HG03378 (cell line): ENCODE data around the gene ADARB2.
A peak's percentile ranks its signal among the peaks of the same experiment; 100 is the strongest.
"Not testable (repeated sequence)": the region's sequence is repeated elsewhere in the genome, so short reads cannot be mapped to it uniquely, and the experiment has no call there.

Source experiments
- ATAC-seq: cut with Tn5 transposase; IDR thresholded peaks from one replicate; pipeline ENCODE4 v1.9.1; 2021; ENCODE audit warnings: mild to moderate bottlenecking, moderate library complexity; ENCODE audit not compliant: unreplicated experiment

ADARB2 gene

DNA sequence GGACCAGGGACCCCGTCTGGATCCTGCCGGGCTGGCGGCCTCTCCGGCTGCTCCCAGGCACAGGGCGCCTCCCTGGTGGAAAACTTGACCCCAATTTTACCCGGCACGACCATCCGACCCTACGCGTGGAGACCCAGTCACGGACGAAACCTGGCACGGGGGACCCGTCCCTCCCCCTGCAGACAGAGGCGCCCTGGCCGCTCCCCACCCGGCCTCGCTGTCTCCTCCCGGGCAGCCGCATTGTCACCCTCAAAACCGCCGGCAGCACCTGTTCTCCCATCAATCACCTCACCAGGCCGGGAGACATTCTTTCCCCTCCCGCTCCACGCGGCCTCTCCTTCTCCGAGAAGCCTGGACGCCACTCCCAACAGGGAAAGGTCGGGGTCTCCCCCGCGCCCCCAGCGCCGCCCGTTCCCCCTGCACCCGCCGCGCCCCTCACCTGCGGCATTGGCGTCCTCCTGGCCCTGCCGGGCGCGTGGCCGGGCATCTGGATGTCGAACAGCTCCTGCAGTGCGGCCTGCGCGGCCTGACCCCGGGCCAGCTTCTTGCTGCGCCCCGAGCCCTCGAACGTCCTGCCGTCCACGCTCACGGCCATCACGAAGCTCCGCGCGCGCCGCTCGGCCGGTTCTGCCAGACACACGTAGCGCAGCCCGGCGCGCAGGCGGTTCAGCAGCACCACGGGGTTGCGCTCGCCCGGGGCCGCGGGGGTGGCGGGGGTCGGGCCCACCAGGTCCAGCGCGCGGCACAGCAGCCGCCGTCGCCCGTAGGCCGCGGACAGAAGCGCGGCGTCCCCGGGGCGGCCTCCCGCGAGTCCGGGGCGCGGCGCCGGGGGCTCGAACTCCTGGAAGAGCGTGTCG, 374.5 kb downstream of the ADARB2 start:
- no peak for ATAC-seq

DNA sequence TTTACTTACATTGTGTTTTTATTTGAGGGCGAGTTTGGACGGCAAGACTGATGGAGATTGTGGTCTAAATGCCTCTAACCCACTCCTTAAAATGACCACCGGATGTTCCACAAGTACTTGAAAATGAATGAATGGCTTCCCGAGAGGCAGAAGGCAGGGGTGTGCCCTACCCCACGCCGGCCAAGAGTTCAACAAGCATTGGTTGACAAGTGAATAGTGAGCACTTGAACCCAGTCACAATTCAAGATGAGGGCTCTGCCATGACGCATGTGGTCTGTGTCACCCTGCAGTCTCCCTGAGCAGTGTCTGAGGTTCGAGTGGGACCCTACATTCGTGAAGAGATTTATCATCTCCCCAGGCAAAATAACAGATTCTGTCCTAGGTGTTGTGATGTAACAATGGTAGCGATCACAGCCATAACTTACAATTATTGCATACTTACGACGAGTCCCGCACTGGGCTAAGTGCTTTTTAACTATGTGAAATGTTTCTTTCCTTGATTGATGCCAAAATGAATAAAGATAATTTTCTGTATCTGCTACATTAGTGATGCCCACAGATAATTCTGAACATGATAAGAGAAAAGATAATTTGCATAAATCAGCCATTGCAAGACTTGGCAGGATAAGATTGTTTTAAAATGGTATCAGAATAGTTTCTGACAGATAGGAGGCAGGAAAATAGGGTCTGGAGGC, 375.8 kb downstream of the ADARB2 start:
- ATAC-seq = no peak

DNA sequence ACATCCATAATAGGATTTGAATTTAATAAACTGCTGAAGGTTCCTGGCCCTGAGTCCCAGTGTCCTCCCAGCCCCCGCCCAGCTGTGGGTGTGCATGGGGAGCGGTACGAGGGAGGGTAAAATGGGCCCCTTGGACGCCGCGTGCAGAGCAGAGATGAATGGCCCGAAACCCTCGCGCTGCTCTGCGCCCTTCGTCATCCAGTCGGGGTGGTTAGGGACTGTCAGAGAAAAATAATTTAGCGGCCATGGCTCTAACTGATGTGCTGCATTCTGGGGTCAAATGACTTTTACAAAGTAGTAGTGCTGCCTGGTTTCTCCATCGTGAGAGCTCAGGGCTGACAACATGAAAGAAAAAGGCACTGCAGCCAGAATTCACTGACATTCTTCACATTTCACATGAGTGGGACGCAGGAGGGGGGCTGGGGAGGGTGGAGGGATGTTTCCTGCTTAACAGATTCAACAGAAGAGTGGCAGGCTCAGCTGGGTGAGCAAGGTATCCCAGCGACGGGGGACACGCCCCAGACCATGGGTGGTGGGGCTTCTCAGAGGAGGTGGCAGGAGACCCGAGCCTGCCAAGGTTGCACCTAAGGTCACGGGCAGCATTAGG, 376.7 kb downstream of the ADARB2 start:
- no peak for ATAC-seq

DNA sequence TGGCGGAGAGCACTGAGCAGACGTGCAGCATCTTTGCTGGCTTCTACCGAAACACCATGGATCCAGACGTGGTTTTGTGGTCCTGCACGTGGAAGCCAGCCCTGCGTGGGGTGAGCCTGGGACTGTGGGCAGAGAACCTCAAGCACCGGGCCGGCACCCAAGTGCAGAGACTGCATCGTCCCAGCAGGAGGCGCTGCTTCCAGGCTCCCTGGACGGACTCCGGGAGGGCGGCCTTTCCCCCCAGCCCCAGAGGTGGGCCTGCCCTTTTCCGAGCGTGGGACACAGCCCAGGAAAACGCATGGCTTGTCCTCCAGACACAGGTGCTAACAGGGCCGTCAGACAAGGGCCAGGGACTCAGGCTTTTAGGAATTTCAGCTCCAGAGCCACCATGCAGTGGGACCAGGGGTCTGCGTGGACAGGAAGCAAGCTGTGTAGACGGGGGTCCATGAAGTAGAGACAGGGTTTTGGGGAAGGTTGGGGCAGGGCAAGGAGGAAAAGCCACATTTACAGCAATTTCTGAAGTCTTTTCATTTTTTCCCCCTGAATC, 377.2 kb downstream of the ADARB2 start:
- ATAC-seq = no peak

DNA sequence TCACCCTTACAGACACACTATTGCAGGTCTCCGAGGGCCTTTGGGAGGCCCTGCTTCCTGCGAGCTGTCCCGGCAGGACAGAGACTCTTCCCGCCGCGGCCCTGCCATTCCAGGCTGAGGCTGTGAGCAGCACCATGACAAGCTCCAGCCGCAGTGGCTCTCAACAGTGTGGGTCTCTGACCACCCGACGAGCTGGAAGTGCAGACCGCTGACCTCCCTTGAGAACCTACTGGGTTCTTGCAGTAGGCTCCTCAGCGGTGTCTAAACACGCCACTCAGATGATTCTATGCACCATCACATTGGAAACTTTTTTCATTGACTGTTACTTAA, 377.7 kb downstream of the ADARB2 start:
- no peak for ATAC-seq

DNA sequence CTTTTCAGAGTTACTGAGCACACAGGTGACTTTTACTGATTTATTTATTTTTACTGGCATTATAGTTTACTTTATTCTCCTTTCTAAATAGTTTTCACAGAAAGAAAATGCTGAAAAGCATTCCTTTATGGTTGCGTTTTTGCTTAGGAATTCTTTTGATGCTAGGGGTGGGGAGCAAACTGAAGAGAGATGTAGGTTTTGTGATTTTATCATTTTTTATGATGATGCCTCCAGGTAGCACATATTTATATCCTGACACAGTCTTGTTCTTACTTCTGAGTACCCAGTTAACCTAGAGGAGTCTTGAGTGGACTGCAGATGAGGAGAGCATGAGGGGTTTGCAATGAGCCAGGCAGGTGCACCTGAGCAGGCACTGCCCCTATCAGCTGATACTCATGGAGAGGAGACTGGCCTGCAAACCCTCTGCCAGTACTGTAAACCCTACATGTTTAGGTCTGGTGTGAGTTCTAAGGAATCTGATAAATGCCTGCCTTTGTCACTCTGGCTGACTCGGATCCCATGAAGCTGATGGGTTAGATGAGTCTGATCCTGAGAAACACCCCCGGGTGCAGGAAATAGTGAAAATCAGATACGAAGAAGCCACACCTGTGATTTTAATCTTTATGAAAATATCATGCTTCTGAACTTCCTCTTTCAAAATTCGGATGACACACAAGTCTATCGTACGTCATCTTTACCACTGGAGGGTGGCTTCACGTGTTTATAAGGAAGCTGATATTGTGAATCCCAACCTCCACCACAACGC, 378.3 kb downstream of the ADARB2 start:
- peak; percentile 50 for ATAC-seq

DNA sequence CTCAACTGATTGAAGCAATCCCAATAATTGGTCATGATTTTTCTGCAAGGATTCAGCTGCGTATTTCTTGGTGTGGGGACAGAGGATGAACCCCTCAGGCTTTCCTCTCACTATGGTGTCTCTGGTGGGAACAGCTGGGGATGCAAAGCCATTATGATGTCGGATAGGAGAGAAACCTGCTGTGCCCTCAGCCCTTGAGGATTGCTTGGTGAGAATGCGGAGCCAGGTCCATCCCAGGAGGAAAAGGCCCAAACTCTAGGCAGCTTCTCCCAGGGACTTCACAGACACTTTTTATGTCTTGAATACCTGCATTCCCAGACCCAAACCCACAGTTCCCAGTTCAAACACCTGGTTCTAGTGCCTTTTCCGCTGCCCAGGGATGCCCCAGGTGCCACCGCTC, 379.2 kb downstream of the ADARB2 start:
- ATAC-seq = no peak

DNA sequence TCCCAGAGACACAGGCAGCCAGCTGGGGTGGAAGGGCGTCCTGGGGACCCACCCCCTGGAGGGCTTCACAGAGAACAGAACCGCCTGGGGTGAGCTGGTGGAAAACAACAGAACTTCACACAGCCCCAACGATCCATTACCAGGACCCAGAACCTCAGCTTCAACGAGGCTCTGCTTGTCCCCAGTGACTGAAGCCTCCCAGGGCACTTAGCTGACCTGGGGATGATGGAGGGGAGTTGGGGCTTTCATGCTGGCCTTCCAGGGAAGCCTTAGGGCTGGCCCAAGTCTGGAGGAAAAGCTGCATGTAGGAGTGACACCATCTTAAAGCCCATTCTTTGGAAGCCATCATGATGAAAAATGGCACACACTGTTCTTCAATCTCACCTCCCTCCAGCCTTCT, 381.0 kb downstream of the ADARB2 start:
- no peak for ATAC-seq

DNA sequence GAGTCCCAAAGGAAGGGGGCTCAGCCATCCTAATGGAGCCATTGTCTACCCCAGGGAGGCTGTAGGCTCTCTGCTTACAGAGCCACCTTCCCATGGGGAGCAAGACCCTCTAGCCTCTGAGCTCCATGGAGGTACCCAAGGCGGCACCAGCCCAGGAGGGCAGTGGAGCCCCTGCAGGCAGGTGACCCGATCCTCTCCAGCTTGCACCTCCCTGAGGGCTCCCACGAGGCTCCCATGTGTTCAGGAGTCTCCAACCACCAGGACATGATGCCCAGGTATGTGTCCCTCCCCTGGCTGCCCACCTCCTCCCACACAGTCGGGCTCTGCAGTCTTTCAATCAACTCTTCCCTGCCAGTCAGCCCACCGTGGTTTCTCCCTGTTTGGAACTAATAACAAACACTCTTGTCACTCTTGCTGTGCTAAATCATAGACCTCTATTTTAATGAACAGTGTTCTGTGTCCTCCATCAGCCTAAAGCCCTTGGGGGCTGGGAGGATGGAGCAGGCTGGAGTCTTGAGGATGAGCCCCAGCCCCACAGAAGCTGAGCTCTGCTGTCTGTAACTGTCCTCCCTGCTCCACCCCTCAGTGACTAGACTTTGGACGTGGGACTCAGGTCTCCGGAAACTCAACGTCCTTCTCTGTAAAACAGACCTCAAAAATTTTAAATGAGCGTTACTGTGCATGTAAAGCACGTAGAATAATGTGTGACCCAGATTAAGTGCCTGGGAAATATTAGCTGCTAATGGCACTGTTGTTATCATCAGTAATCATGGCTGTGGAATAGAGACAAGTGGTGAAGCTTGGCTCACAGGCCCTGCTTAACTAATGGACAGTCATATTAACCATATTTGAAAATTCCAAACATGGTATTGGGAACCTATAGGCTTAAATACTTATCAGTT, 382.3 kb downstream of the ADARB2 start:
- ATAC-seq = no peak

DNA sequence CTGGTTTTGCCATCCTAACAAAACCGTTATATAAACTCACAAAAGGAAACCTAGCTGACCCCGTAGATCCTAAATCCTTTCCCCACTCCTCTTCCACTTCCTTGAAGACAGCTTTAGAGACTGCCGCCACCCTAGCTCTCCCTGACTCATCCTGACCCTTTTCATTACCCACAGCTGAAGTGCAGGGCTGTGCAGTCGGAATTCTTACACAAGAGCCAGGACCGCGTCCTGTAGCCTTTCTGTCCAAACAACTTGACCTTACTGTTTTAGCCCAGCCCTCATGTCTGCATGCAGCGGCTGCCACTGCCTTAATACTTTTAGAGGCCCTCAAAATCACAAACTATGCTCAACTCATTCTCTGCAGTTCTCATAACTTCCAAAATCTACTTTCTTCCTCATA, 385.0 kb downstream of the ADARB2 start:
- not testable (repeated sequence) for ATAC-seq

DNA sequence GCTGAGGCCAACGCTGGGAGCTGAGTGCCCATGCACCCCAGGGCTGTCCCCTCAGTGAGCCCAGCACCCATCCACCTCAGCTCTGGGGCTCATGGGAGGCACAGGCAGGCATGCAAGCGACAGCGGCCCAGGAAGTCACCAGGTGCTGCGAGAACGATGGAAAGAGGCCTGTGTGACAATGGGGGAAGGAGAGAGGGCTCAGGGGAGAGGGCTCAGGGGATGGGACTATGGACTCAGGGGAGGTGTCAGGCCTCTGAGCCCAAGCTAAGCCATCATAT, 388.6 kb downstream of the ADARB2 start:
- no peak for ATAC-seq

DNA sequence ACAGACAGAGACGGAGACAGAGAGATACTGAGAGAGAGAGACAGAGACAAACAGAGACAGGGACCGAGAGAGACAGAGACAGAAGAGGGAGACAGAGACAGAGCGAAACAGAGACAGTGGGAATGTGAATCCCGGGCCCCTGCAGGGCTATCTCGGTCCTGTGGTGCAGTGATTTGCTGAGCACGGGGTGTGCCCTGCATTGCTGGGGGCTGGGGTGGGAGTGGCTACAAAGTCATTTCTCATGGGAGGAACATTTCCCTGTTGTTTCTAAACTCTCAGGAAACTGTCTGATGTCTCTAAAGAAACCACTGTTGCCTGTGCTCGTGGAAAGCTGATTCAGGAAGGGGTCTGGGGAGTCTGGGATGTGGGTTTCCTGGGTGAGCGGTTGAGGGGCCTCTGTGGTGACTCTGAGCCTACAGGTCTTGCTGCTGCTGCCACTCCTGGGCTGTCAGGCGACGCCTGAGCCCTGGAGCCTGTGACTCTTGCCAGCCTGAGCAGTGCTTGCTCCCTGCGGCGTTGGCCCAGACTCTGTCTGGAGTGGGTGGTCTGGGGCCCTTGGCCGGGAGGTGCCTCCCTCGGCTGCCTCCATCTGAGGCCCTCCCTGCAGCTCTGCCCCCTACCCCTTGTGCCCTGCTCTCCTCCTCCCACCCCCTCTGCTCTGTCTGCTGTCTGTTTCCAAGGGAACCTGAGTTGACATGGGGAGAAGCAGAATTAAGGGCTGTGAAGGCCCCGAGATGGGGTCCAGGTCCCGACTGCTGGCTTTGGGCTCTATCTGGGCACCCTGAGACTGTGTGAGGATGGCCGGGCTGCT, 389.2 kb downstream of the ADARB2 start:
- ATAC-seq = no peak

DNA sequence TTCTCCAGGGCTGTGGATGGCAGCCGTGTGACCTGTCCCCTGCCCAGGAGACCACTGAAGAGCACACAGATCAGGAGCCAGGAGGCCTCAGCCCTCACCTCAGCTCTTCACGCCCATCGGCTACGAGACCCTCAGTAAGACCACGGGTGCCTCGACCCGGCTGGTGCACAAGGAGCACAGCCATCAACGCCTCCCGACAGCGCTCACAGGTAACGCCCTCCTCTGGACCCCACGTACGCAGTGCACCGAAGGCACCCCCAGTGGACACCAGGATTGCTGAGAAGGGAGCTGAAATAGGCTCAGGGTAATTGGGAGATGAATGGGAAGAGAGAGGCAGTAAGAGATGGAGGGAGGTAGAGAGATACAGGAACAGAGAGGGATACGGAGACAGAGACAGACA, 389.8 kb downstream of the ADARB2 start:
- ATAC-seq = no peak

DNA sequence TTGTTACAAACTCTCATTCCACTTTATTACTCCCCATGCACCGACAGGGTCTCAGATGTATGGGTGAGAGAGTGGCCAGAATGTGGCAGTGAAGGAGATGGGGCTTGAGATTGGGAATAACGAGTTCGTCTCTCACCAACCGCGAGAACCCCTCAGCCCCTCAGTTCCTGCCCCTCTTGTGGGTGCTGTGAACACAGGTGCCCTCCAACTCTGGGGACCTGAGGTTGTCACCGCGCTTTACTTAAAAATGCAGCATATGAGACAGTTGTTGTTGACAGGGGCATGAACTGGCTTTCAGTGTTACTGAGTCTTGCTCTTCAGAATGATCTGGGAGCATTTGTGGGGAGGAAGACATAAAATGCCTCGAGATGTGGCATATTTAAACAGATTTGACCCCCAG, 391.1 kb downstream of the ADARB2 start:
- ATAC-seq = no peak

DNA sequence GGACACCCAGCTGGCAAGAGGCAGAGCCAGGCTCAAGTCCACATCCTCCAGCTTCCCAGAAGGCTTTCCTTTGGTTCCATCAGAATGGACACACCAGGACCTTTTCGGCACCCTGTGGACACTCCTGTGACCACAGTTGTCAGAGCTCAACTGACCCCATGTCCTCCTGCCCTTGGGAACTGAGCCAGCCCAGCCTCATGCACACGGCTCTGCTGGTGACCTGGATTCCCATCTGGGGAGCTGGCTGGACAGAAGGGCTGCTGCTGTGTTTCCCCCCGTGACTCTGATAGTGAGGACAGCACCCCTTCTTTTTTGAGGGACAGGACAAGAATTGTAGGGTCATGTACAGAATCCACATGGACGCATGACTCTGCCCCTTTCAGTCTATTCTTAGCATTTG, 392.0 kb downstream of the ADARB2 start:
- ATAC-seq = no peak

DNA sequence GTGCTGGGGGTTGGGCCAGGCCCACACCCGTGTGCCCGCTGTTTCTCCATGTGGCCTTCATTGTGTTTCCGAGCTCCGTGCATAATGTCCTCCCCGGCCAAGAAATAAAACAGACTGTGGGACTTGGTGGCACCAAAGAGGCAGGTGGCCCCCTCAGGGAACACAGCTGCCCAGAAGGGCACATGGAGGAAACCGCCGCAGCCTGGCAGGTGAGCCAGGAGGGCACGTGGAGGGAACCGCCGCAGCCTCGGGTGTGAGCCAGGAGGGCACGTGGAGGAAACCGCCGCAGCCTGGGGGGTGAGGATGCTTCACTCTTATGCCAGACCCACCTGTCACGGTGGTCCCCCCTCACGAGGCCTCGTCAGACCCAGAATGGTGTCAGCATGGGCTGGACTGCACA, 392.5 kb downstream of the ADARB2 start:
- no peak for ATAC-seq

DNA sequence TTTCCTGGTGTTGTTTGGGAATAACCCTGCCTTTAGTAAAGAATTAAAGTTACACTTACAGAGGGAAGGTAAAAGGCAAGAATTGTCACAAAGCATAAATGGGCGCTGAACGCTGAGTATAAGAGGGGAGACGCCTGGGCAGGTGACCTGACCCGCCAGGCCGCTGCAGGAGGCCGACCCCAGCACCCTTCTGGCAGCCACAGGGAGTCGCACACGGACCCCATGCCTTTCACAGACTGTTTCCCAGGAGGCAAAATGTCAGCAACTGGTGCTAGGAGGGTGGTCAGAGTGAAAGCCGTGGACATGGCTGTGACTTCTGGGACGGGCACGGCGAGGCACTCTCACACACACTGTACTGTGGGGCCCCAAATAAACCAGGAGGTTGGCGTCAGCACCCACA, 392.9 kb downstream of the ADARB2 start:
- no peak for ATAC-seq

DNA sequence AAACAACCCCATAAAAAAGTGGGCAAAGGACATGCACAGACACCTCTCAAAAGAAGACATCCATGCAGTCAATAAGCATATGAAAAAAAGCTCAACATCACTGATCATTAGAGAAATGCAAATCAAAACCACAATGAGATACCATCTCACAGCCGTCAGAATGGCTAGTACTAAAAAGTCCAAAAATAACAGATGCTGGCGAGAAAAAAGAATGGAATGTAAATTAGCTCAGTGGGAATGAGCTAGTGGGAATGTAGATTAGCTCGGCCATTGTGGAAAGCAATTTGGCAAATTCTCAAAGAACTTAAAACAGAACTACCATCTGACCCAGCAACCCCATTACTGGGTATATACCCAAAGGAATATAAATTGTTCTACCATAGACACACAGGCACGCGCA, 394.1 kb downstream of the ADARB2 start:
- no peak for ATAC-seq

DNA sequence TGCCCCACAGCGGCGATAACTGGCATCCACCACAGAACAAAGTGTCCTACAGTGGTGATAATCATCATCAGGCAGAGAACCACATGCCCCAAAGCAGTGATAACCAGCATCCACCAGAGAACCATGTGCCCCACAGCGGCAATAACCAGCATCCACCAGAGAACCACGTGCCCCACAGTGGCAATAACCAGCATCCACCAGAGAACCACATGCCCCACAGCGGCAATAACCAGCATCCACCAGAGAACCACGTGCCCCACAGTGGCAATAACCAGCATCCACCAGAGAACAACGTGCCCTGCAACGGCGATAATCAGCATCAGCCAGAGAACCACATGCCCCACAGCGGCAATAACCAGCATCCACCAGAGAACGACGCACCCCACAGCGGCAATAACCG, 396.3 kb downstream of the ADARB2 start:
- not testable (repeated sequence) for ATAC-seq

DNA sequence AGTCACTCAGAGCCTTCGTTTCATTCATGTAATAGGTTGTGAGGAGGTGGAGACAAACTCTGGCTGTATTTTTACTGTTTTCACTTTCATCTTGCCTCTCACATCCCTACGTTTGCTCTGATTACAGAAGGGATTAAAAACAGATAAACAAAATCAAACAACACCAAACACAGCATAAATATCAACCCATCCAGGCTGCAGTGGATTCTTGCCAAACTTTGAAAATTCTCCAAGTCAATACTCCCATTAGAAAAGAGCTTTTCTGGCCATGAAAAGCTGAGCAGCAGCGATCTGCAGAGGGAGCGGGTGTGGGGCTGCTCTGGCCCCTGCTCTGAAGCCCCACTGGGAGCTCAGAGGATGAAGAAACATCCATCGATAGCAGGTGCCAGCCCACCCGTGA, 397.9 kb downstream of the ADARB2 start:
- ATAC-seq = no peak
